GM12878 (cell line): ENCODE results near the gene KCNMB2. TPM values are rescaled to one million over a fixed set of nuclear protein-coding genes. Genes with fewer than 3 reads are reported as not detected.

Source experiments
- ATAC-seq: fragments of 200-7000 bp; cut with Tn5 transposase; 3 replicates; pipeline ENCODE4 v1.9.1; 2020; ENCODE audit warnings: mild to moderate bottlenecking, moderate library complexity
- BruUV-seq: library from RNA; stranded (reverse); fragments of 400-500 nt; replicated peaks from 2 replicates; lab custom pipeline; 2021; lab: Mats Ljungman, UMichigan
- CTCF ChIA-PET: fragments of 300-600 bp; sonication (Branson Sonifier 250); formaldehyde crosslinking; extraction: SDS; loops from one replicate; lab custom pipeline; 2021; ENCODE audit warnings: inconsistent platforms; lab: Yijun Ruan, JAX
- POLR2A ChIA-PET: fragments of 350-600 bp; formaldehyde crosslinking; extraction: SDS; loops from one replicate; lab custom pipeline; 2021; ENCODE audit warnings: inconsistent platforms; lab: Charles Lee
- RAD21 ChIA-PET: fragments of 300-600 bp; sonication (Branson Sonifier 250); formaldehyde crosslinking; loops from one replicate; lab custom pipeline; 2023; ENCODE audit warnings: antibody characterized with exemption; ENCODE audit not compliant: unreplicated experiment; lab: Charles Lee
- SMC1A ChIA-PET: fragments of 300-600 bp; sonication (Branson Sonifier 250); formaldehyde crosslinking; loops from one replicate; lab custom pipeline; 2023; ENCODE audit not compliant: unreplicated experiment, uncharacterized antibody; lab: Charles Lee
- DNase-seq: peaks from one replicate; pipeline ENCODE4 v3.0.0-alpha.2; 2011; ENCODE audit warnings: low read depth, low spot score
- FAIRE-seq: peaks from 3 replicates; lab custom pipeline; 2011; peaks lifted over from hg19 to GRCh38; lab: Jason Lieb, UNC
- H2AFZ ChIP-seq: 2 replicates; pipeline ENCODE4 v1.6.0; 2011; ENCODE audit warnings: low read depth, low read length, control low read depth; ENCODE audit not compliant: control insufficient read depth
- H3K27ac ChIP-seq: 2 replicates; pipeline ENCODE4 v1.5.1; 2011; ENCODE audit warnings: control low read depth; ENCODE audit not compliant: control insufficient read depth, insufficient read depth
- H3K27me3 ChIP-seq, 2 experiments: replicated peaks in 1 of 2; 2 replicates each; pipeline versions ENCODE4 v1.6.0 to v1.6.1; 2011; ENCODE audit warnings: low read length in 1 of 2; ENCODE audit not compliant: control insufficient read depth in 2 of 2, insufficient read depth in 2 of 2
- H3K36me3 ChIP-seq, 2 experiments: 2 replicates each; pipeline ENCODE4 v1.5.1; 2011; ENCODE audit warnings: low read length in 1 of 2; ENCODE audit not compliant: control insufficient read depth in 2 of 2, insufficient read depth in 2 of 2
- H3K4me1 ChIP-seq: 2 replicates; pipeline ENCODE4 v1.6.1; 2011; ENCODE audit warnings: mild to moderate bottlenecking, low read length, moderate library complexity, mixed read lengths; ENCODE audit not compliant: control insufficient read depth, insufficient read depth
- H3K4me2 ChIP-seq: 2 replicates; pipeline ENCODE4 v1.6.0; 2011; ENCODE audit warnings: control low read depth; ENCODE audit not compliant: control insufficient read depth, insufficient read depth
- H3K4me3 ChIP-seq: fragments of 200-600 bp; sonication (generic); 2 replicates; pipeline ENCODE4 v1.5.1; 2016
- H3K79me2 ChIP-seq: 2 replicates; pipeline ENCODE4 v1.6.0; 2011; ENCODE audit warnings: low read length; ENCODE audit not compliant: control insufficient read depth, insufficient read depth
- H3K9ac ChIP-seq: 2 replicates; pipeline ENCODE4 v1.8.0; 2011; ENCODE audit warnings: low read length, control low read depth, mixed read lengths; ENCODE audit not compliant: control insufficient read depth, insufficient read depth
- H3K9me3 ChIP-seq: replicated peaks from 3 replicates; pipeline ENCODE4 v1.5.1; 2011; ENCODE audit warnings: mild to moderate bottlenecking, low read length; ENCODE audit not compliant: control insufficient read depth, insufficient read depth
- H4K20me1 ChIP-seq: 2 replicates; pipeline ENCODE4 v1.6.0; 2011; ENCODE audit not compliant: control insufficient read depth, insufficient read depth
- BCL3 ChIP-seq: IDR thresholded peaks from 2 replicates; pipeline ENCODE4 v1.6.1; 2011; ENCODE audit warnings: borderline replicate concordance, low read depth, mild to moderate bottlenecking, moderate library complexity, low read length; ENCODE audit not compliant: insufficient read depth, poor library complexity, severe bottlenecking
- BMI1 ChIP-seq: fragments of 450-650 bp; IDR thresholded peaks from 2 replicates; pipeline ENCODE4 v1.6.1; 2016; ENCODE audit warnings: mild to moderate bottlenecking, moderate library complexity, borderline replicate concordance
- CEBPB ChIP-seq, 2 experiments: fragments of 150-350 bp in 1 of 2; IDR thresholded peaks; 2 replicates each; pipeline ENCODE4 v1.6.1; 2012 to 2014; ENCODE audit warnings: low read depth in 2 of 2, low read length in 2 of 2, borderline replicate concordance in 1 of 2, inconsistent platforms in 1 of 2
- CHD1 ChIP-seq: IDR thresholded peaks from 2 replicates; pipeline ENCODE4 v1.6.1; 2012; ENCODE audit warnings: low read depth, low read length, improper control_type of control experiment
- FOXK2 ChIP-seq: fragments of 450-650 bp; IDR thresholded peaks from 2 replicates; pipeline ENCODE4 v1.6.1; 2017; ENCODE audit warnings: mild to moderate bottlenecking, moderate library complexity
- MTA3 ChIP-seq: IDR thresholded peaks from 2 replicates; pipeline ENCODE4 v1.6.1; 2012; ENCODE audit warnings: low read length, inconsistent platforms, borderline replicate concordance
- MXI1 ChIP-seq: fragments of 150-350 bp; IDR thresholded peaks from 2 replicates; pipeline ENCODE4 v1.6.1; 2011; ENCODE audit warnings: low read depth, mild to moderate bottlenecking, inconsistent platforms, low read length, improper control_type of control experiment
- NFYA ChIP-seq: IDR thresholded peaks from 2 replicates; pipeline ENCODE4 v1.6.1; 2011; ENCODE audit warnings: low read depth, mild to moderate bottlenecking, low read length, improper control_type of control experiment, borderline replicate concordance
- NFYB ChIP-seq: IDR thresholded peaks from 2 replicates; pipeline ENCODE4 v1.6.1; 2011; ENCODE audit warnings: low read depth, mild to moderate bottlenecking, low read length, improper control_type of control experiment, moderate library complexity; ENCODE audit not compliant: insufficient read depth
- PML ChIP-seq: IDR thresholded peaks from 2 replicates; pipeline ENCODE4 v1.6.1; 2012; ENCODE audit warnings: low read length, inconsistent platforms
- POLR2A ChIP-seq: IDR thresholded peaks from 2 replicates; pipeline ENCODE4 v1.6.1; 2011; ENCODE audit warnings: low read depth, mild to moderate bottlenecking, low read length
- POLR2AphosphoS5 ChIP-seq: IDR thresholded peaks from 2 replicates; pipeline ENCODE4 v1.6.1; 2011; ENCODE audit warnings: mild to moderate bottlenecking, low read length, inconsistent platforms
- RAD21 ChIP-seq: IDR thresholded peaks from 2 replicates; pipeline ENCODE4 v1.6.1; 2011; ENCODE audit warnings: mild to moderate bottlenecking, low read depth, low read length, moderate library complexity; ENCODE audit not compliant: insufficient read depth
- RUNX3 ChIP-seq: IDR thresholded peaks from 2 replicates; pipeline ENCODE4 v1.6.1; 2012; ENCODE audit warnings: low read length, inconsistent platforms
- SREBF2 ChIP-seq: IDR thresholded peaks from 2 replicates; pipeline ENCODE4 v1.6.1; 2012; ENCODE audit warnings: mild to moderate bottlenecking, low read length
- TBL1XR1 ChIP-seq: IDR thresholded peaks from 2 replicates; pipeline ENCODE4 v1.6.1; 2012; ENCODE audit warnings: low read depth, low read length, improper control_type of control experiment
- WGBS: methylation state at CpG from one replicate; pipeline ENCODE4 v1.1.6; 2016; ENCODE audit warnings: low lambda C conversion rate; ENCODE audit not compliant: insufficient replicate concordance, insufficient coverage; ENCODE audit errors: missing lambda C conversion rate; 5-methylcytosine and 5-hydroxymethylcytosine counted together
- in situ Hi-C: fragments of 300-500 bp; cut with MboI; formaldehyde crosslinking; loops from 9 replicates; pipeline ENCODE4 v1.14.3; 2018; ENCODE audit warnings: mixed read lengths
- intact Hi-C: fragments of 100-400 bp; cut with micrococcal nuclease; formaldehyde crosslinking; loops from one replicate; pipeline ENCODE4 v1.14.2; 2022; ENCODE audit not compliant: unreplicated experiment
- polyA plus RNA-seq, 11 experiments: library from polyadenylated mRNA; depleted of rRNA in 4 of 11; unstranded in 6 of 11; stranded (reverse) in 5 of 11; fragments of >200 nt; fragmentation: Nextera tagmentation in 4 of 11; fragmentation: Illumina TruSeq in 1 of 11; extraction: Ambion mirVana in 4 of 11; extraction: Trizol in 1 of 11; gene quantifications; 1 replicate in 1 of 11; 2 replicates in 10 of 11; pipeline versions ENCODE4 v1.2.1 to v1.2.3, GENCODE V29; 2011 to 2016; ENCODE audit warnings: inconsistent platforms in 2 of 11, missing spikeins in 2 of 11, low read depth in 1 of 11
- total RNA-seq, 4 experiments: library from RNA; depleted of rRNA in 3 of 4; stranded (reverse); fragments of >200 nt in 3 of 4; fragmentation: Illumina TruSeq in 1 of 4; extraction: Trizol in 1 of 4; gene quantifications; 2 replicates each; pipeline versions ENCODE4 v1.2.1 to v1.2.3, GENCODE V29; 2013 to 2021

KCNMB2 gene
- total and polyA plus RNA-seq, 10 of the 15 experiments (the other 5 are each of a cell fraction or from before 2014, with no cell fraction given): 0.22 to 18.8 (median 11.0) TPM

GRCh38 chr3:178623666-178624255 is 87.5 kb downstream of the KCNMB2 start (continued):
- no peak for TF ChIP-seq RAD21
- no peak for TF ChIP-seq NFYA
- no peak for TF ChIP-seq FOXK2

- Histone ChIP-seq H3K4me3 (no peak overlapping the region), H3K27me3 (no peaks in the 10 kb centered on the region), H3K36me3 (no peaks in the 10 kb centered on the region), H2AFZ (no peak overlapping the region), H3K4me2 (no peak overlapping the region), H3K9ac (no peak overlapping the region), H3K9me3 (peaks cover 2% of the 10 kb centered on the region), H3K27ac (no peak overlapping the region), H4K20me1 (no peaks in the 10 kb centered on the region), H3K4me1 (no peaks in the 10 kb centered on the region), H3K79me2 (no peaks in the 10 kb centered on the region)
- TF ChIP-seq RUNX3: no peak
- no peak for TF ChIP-seq POLR2A
- DNase-seq (no peak), ATAC-seq (no peak), FAIRE-seq (no peak)
- in situ Hi-C loops (no loop called here), intact Hi-C loops (no loop called here)
- ChIA-PET RAD21 (interaction anchor here (0.6 to 1.4 kb wide), 3 partner anchors 62 to 472 kb away, joined by 3 read pairs; no protein-coding TSS in a partner anchor), POLR2A (interaction anchor here (0.6 to 0.7 kb wide), 3 partner anchors 48 to 422 kb away, joined by 3 to 6 read pairs (median 3); no protein-coding TSS in a partner anchor), SMC1A (interaction anchor here (1.0 to 1.2 kb wide), 3 partner anchors 11 to 19 kb away, joined by 3 read pairs; no protein-coding TSS in a partner anchor), CTCF (interaction anchor here (0.8 kb wide), 1 partner anchor 31 kb away, joined by 4 read pairs; no protein-coding TSS in a partner anchor)
- no TSS peak for BruUV-seq
These were observed 88.0 kb downstream of the KCNMB2 start for GRCh38 chr3:178624276-178624675.

- Histone ChIP-seq H3K36me3 (no peaks in the 10 kb centered on the region), H3K4me2 (no peak overlapping the region), H4K20me1 (no peaks in the 10 kb centered on the region), H3K9me3 (peaks cover 2% of the 10 kb centered on the region), H3K27ac (no peak overlapping the region), H2AFZ (no peak overlapping the region), H3K4me1 (no peaks in the 10 kb centered on the region), H3K79me2 (no peaks in the 10 kb centered on the region), H3K9ac (no peak overlapping the region), H3K27me3 (no peaks in the 10 kb centered on the region), H3K4me3 (no peak overlapping the region)
- FAIRE-seq: no peak
- in situ Hi-C loops (no loop called here), intact Hi-C loops (no loop called here)
- CTCF ChIA-PET: no interaction called here
- RAD21 ChIA-PET: interaction anchor here (0.5 kb wide), 1 partner anchor 107 kb away, joined by 3 read pairs; no protein-coding TSS in a partner anchor
- TF ChIP-seq BMI1: no peak
- TF ChIP-seq TBL1XR1: no peak
- TF ChIP-seq CEBPB (IDR thresholded peaks at IDR 0.05; ENCODE audit: borderline replicate concordance in 1 of 2, low read depth in 2 of 2, low read length in 2 of 2): no peak
- no peak for TF ChIP-seq NFYB
- no peak for TF ChIP-seq MXI1
- no peak for TF ChIP-seq MTA3
- TF ChIP-seq PML: no peak
- TF ChIP-seq SREBF2: no peak
- no peak for TF ChIP-seq BCL3
- TF ChIP-seq CHD1: no peak
- TF ChIP-seq POLR2AphosphoS5: no peak
- no TSS peak for BruUV-seq
- no peak for DNase-seq
- SMC1A ChIA-PET: no interaction called here
- ATAC-seq: no peak
- POLR2A ChIA-PET: no interaction called here
- WGBS: 33% methylated on average over 3 of the region's 7 CpGs
These were observed 88.9 kb downstream of the KCNMB2 start for GRCh38 chr3:178625053-178625600.
